Neuronal stem cell (in vitro differentiated cells): ENCODE results near the gene LKAAEAR1.

ENCODE experiments used
- DNase-seq: peaks from one replicate; pipeline ENCODE4 v3.0.0-alpha.2; 2013; ENCODE audit warnings: low spot score
- H2AFZ ChIP-seq: one replicate; pipeline ENCODE4 v1.6.1; 2013; ENCODE audit warnings: mild to moderate bottlenecking, low read length, inconsistent platforms
- H2AK5ac ChIP-seq: 2 replicates; pipeline ENCODE4 v1.6.1; 2013; ENCODE audit warnings: low read depth, mild to moderate bottlenecking, inconsistent platforms, low read length, moderate library complexity, mixed read lengths
- H2BK120ac ChIP-seq: 2 replicates; pipeline ENCODE4 v1.6.1; 2013; ENCODE audit warnings: low read depth, mild to moderate bottlenecking, inconsistent platforms, low read length, moderate library complexity, mixed read lengths
- H2BK12ac ChIP-seq: one replicate; pipeline ENCODE4 v1.6.1; 2013; ENCODE audit warnings: low read length, inconsistent platforms
- H2BK15ac ChIP-seq: 2 replicates; pipeline ENCODE4 v1.6.1; 2013; ENCODE audit warnings: mild to moderate bottlenecking, low read length, inconsistent platforms, mixed read lengths
- H2BK5ac ChIP-seq: one replicate; pipeline ENCODE4 v1.6.1; 2013; ENCODE audit warnings: inconsistent platforms, mild to moderate bottlenecking, low read length, moderate library complexity
- H3K14ac ChIP-seq: one replicate; pipeline ENCODE4 v1.6.1; 2013; ENCODE audit warnings: low read length, inconsistent platforms
- H3K18ac ChIP-seq: 2 replicates; pipeline ENCODE4 v1.6.1; 2013; ENCODE audit warnings: low read length, inconsistent platforms
- H3K23ac ChIP-seq: 2 replicates; pipeline ENCODE4 v1.6.1; 2013; ENCODE audit warnings: low read depth, mild to moderate bottlenecking, mixed read lengths, low read length, inconsistent platforms; ENCODE audit not compliant: poor library complexity
- H3K27ac ChIP-seq: replicated peaks from 3 replicates; pipeline ENCODE4 v1.5.1; 2013; ENCODE audit warnings: low read length, inconsistent platforms
- H3K27me3 ChIP-seq, 3 experiments: 2 replicates each; pipeline ENCODE4 v1.6.1; 2013; ENCODE audit warnings: low read length in 3 of 3, mild to moderate bottlenecking in 2 of 3, inconsistent platforms in 1 of 3, low read depth in 1 of 3, mixed read lengths in 1 of 3, moderate library complexity in 1 of 3; ENCODE audit not compliant: control insufficient read depth in 3 of 3, insufficient read depth in 3 of 3
- H3K36me3 ChIP-seq, 2 donors: replicated peaks in 1 of 2; 2 replicates each; pipeline ENCODE4 v1.6.1; 2013; ENCODE audit warnings: low read length in 2 of 2; ENCODE audit not compliant: control insufficient read depth in 2 of 2, insufficient read depth in 2 of 2
- H3K4ac ChIP-seq: 2 replicates; pipeline ENCODE4 v1.6.1; 2013; ENCODE audit warnings: inconsistent platforms, mild to moderate bottlenecking, low read length, moderate library complexity
- H3K4me1 ChIP-seq, 2 donors: 1 replicate in 1 of 2; 2 replicates in 1 of 2; pipeline ENCODE4 v1.6.1; 2013; ENCODE audit warnings: low read length in 2 of 2, low read depth in 1 of 2; ENCODE audit not compliant: control insufficient read depth in 2 of 2, insufficient read depth in 1 of 2
- H3K4me2 ChIP-seq: one replicate; pipeline ENCODE4 v1.6.1; 2013; ENCODE audit warnings: mild to moderate bottlenecking, low read length, inconsistent platforms; ENCODE audit not compliant: insufficient read depth, poor library complexity, severe bottlenecking
- H3K4me3 ChIP-seq, 2 donors: 2 replicates each; pipeline ENCODE4 v1.5.1; 2013; ENCODE audit warnings: low read length in 2 of 2, mild to moderate bottlenecking in 2 of 2, inconsistent platforms in 1 of 2, moderate library complexity in 1 of 2
- H3K79me1 ChIP-seq: one replicate; pipeline ENCODE4 v1.6.1; 2013; ENCODE audit warnings: low read depth, mild to moderate bottlenecking, inconsistent platforms, low read length, moderate library complexity
- H3K9ac ChIP-seq: one replicate; pipeline ENCODE4 v1.6.1; 2013; ENCODE audit warnings: mild to moderate bottlenecking, low read depth, low read length, inconsistent platforms; ENCODE audit not compliant: poor library complexity
- H3K9me3 ChIP-seq, 2 donors: replicated peaks in 1 of 2; 2 replicates each; pipeline versions ENCODE3 to v1.6.1; 2013; ENCODE audit warnings: low read length in 2 of 2, mild to moderate bottlenecking in 2 of 2, inconsistent platforms in 1 of 2, low read depth in 1 of 2, mixed read lengths in 1 of 2, moderate library complexity in 1 of 2; ENCODE audit not compliant: control insufficient read depth in 2 of 2, insufficient read depth in 1 of 2
- H4K8ac ChIP-seq: one replicate; pipeline ENCODE4 v1.6.1; 2013; ENCODE audit warnings: low read depth, mild to moderate bottlenecking, inconsistent platforms, low read length, moderate library complexity
- H4K91ac ChIP-seq: one replicate; pipeline ENCODE4 v1.6.1; 2013; ENCODE audit warnings: low read length, low read depth, mild to moderate bottlenecking, inconsistent platforms; ENCODE audit not compliant: poor library complexity
- WGBS, 2 donors: extraction: QIAGEN DNeasy Blood & Tissue Kit; methylation state at CpG; one replicate each; pipeline ENCODE4 v1.1.7; 2013; ENCODE audit warnings: missing lambda C conversion rate in 2 of 2, mixed read lengths in 1 of 2; ENCODE audit not compliant: insufficient read length in 2 of 2, insufficient replicate concordance in 1 of 2; ENCODE audit errors: extremely low coverage in 2 of 2; 5-methylcytosine and 5-hydroxymethylcytosine counted together

The LKAAEAR1 gene

GRCh38 chr20:64101731-64102621 is 17.8 kb upstream of the LKAAEAR1 start:
- no peak overlapping the region for H3K27ac ChIP-seq
- H3K79me1 ChIP-seq = peaks cover 2% of the 10 kb centered on the region
- no peak overlapping the region for H3K4ac ChIP-seq
- WGBS, 2 donors = no CpG with 5 or more reads among the region's 64 CpGs
- H2AK5ac ChIP-seq = peak overlapping the region; percentile 92
- no peak overlapping the region for H4K91ac ChIP-seq
- peak overlapping the region; percentile 91 for H3K4me2 ChIP-seq
- H2BK15ac ChIP-seq = peak overlapping the region; percentile 100
- peak overlapping the region; percentile 3 for H2BK12ac ChIP-seq
- H2AFZ ChIP-seq = peak overlapping the region; percentile 75
- H2BK5ac ChIP-seq = no peak overlapping the region
- peak overlapping the region; percentile 97 for H3K18ac ChIP-seq
- DNase-seq = peak; percentile 74
- H3K14ac ChIP-seq = no peak overlapping the region
- H4K8ac ChIP-seq = no peak overlapping the region
- H3K4me1 ChIP-seq = peaks cover 0 to 3% of the 10 kb centered on the region in 2 donors
- peaks cover 0 to 76% (median 9%) of the 10 kb centered on the region in 3 experiments for H3K27me3 ChIP-seq
- H3K9ac ChIP-seq = peak overlapping the region; percentile 57
- no peaks in the 10 kb centered on the region for H3K36me3 ChIP-seq
- peak overlapping the region in 1 of 2 donors; percentile 84 for H3K4me3 ChIP-seq
- peak overlapping the region; percentile 31 for H3K23ac ChIP-seq
- H3K9me3 ChIP-seq = peaks cover 0 to 3% of the 10 kb centered on the region in 2 donors
- peak overlapping the region; percentile 87 for H2BK120ac ChIP-seq

- DNase-seq = no peak
- H2AFZ ChIP-seq = no peak overlapping the region
- no peaks in the 10 kb centered on the region for H3K36me3 ChIP-seq
- H3K9ac ChIP-seq = no peak overlapping the region
- no peak overlapping the region for H3K4me2 ChIP-seq
- H3K4ac ChIP-seq = no peak overlapping the region
- peak overlapping the region; percentile 97 for H3K18ac ChIP-seq
- H3K9me3 ChIP-seq = peaks cover 0 to 5% of the 10 kb centered on the region in 2 donors
- H3K4me3 ChIP-seq = no peak overlapping the region
- no peak overlapping the region for H3K23ac ChIP-seq
- peaks cover 2% of the 10 kb centered on the region for H3K79me1 ChIP-seq
- H3K4me1 ChIP-seq = peaks cover 0 to 3% of the 10 kb centered on the region in 2 donors
- H3K14ac ChIP-seq = no peak overlapping the region
- H3K27me3 ChIP-seq = peaks cover 0 to 67% (median 9%) of the 10 kb centered on the region in 3 experiments
- no peak overlapping the region for H2BK12ac ChIP-seq
- H4K91ac ChIP-seq = no peak overlapping the region
- no peak overlapping the region for H2BK5ac ChIP-seq
- H2BK15ac ChIP-seq = peak overlapping the region; percentile 98
- no peak overlapping the region for H2BK120ac ChIP-seq
- no peak overlapping the region for H3K27ac ChIP-seq
- peak overlapping the region; percentile 92 for H2AK5ac ChIP-seq
- H4K8ac ChIP-seq = no peak overlapping the region
- WGBS, 2 donors = no CpG with 5 or more reads among the region's 9 CpGs
Measured at GRCh38 chr20:64100946-64101688, 16.9 kb upstream of the LKAAEAR1 start.

- Histone ChIP-seq H2BK15ac (no peak overlapping the region), H3K4me3 (no peak overlapping the region), H3K4ac (no peak overlapping the region), H4K91ac (no peak overlapping the region), H2BK5ac (no peak overlapping the region), H3K79me1 (peaks cover 2% of the 10 kb centered on the region), H3K4me2 (no peak overlapping the region), H3K4me1 (peaks cover 0 to 3% of the 10 kb centered on the region in 2 donors), H3K27ac (no peak overlapping the region), H2AFZ (no peak overlapping the region), H2BK12ac (no peak overlapping the region), H2BK120ac (no peak overlapping the region), H3K18ac (no peak overlapping the region), H3K23ac (no peak overlapping the region), H3K14ac (no peak overlapping the region), H3K36me3 (no peaks in the 10 kb centered on the region), H3K9ac (no peak overlapping the region), H3K9me3 (peaks cover 0 to 5% of the 10 kb centered on the region in 2 donors), H2AK5ac (no peak overlapping the region), H3K27me3 (peaks cover 0 to 65% (median 9%) of the 10 kb centered on the region in 3 experiments), H4K8ac (peak overlapping the region; percentile 48)
- DNase-seq = no peak
- WGBS, 2 donors = no CpG with 5 or more reads among the region's 4 CpGs
Measured at GRCh38 chr20:64100566-64100888, 16.3 kb upstream of the LKAAEAR1 start.
